Adipocyte (in vitro differentiated cells): ENCODE data around the gene CCL26.
A peak's percentile ranks its signal among the peaks of the same experiment; 100 is the strongest.

Source experiments
- DNase-seq: peaks from one replicate; pipeline ENCODE4 v3.0.0-alpha.2; 2015; ENCODE audit warnings: low read depth
- H3K27me3 ChIP-seq: replicated peaks from 2 replicates; pipeline ENCODE4 v1.7.0; 2013; ENCODE audit warnings: mild to moderate bottlenecking, low read length, moderate library complexity; ENCODE audit not compliant: control insufficient read depth, insufficient read depth
- H3K36me3 ChIP-seq: 2 replicates; pipeline ENCODE4 v1.7.0; 2013; ENCODE audit warnings: low read length, mild to moderate bottlenecking, moderate library complexity; ENCODE audit not compliant: control insufficient read depth, insufficient read depth, severe bottlenecking
- H3K4me1 ChIP-seq: 2 replicates; pipeline ENCODE4 v1.7.0; 2013; ENCODE audit warnings: mild to moderate bottlenecking, low read length, moderate library complexity; ENCODE audit not compliant: control insufficient read depth, insufficient read depth
- H3K4me3 ChIP-seq: 2 replicates; pipeline ENCODE4 v1.7.0; 2013; ENCODE audit warnings: mild to moderate bottlenecking, low read length, moderate library complexity
- H3K9ac ChIP-seq: 2 replicates; pipeline ENCODE4 v1.7.0; 2013; ENCODE audit warnings: mild to moderate bottlenecking, low read length, moderate library complexity
- H3K9me3 ChIP-seq: 2 replicates; pipeline ENCODE4 v1.7.0; 2013; ENCODE audit warnings: mild to moderate bottlenecking, low read length, moderate library complexity; ENCODE audit not compliant: control insufficient read depth

The CCL26 gene, protein sequence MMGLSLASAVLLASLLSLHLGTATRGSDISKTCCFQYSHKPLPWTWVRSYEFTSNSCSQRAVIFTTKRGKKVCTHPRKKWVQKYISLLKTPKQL

DNA sequence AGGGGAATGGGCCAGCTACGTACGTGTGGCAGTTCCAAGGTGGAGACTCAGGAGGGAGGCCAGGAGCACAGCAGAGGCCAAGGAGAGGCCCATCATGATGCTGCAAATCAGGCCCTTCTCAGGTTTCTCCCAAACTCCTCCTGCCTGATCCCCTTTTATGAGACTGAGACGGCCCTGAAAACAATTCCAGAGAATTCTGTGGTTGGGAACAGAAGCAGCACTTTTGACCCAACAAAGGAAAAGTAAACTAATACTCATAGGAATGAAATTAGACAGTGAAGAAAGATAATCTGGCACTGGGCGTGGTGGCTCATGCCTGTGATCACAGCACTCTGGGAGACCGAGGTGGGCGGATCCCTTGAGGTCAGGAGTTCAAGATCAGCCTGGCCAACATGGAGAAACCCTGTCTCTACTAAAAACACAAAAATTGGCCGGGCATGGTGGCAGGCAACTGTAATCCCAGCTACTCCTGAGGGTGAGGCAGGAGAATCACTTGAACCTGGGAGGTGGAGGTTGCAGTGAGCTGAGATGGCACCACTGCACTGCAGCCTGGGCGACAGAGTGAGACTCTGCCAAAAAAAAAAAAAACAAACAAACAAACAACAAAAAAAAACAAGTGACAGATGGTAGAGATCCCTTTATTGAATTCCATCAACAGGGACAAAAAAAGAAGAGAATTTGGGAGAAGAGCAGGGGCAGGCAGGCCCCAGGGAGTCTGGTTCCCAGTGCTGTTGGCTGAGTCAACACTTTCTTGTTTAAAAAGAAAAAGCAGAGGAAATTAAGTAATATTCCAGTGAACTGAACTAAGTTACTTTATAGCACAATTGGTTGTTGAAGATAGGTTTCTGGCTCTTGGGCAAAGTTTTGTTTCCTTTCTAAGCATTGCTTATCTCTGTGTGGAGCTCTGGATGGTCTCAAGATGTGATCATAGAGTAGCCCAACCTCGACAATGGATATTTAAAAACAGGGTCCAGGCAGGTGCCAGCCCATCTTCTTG lies at the start of gene CCL26:
Gene CCL26, minus strand, starts transcription at position 131 of the 997 bp plus-strand sequence. Its CDS starts 35 bp downstream, at position 96.
- H3K9ac ChIP-seq: peak within 1 kb of the TSS; percentile 34
- peak; percentile 59 for DNase-seq
- no peaks in the 10 kb centered on the region for H3K36me3 ChIP-seq
- H3K4me1 ChIP-seq: peaks cover 28% of the 10 kb centered on the region
- H3K4me3 ChIP-seq: no peak within 1 kb of the TSS
- H3K27me3 ChIP-seq: no peaks in the 10 kb centered on the region
- no peaks in the 10 kb centered on the region for H3K9me3 ChIP-seq

DNA sequence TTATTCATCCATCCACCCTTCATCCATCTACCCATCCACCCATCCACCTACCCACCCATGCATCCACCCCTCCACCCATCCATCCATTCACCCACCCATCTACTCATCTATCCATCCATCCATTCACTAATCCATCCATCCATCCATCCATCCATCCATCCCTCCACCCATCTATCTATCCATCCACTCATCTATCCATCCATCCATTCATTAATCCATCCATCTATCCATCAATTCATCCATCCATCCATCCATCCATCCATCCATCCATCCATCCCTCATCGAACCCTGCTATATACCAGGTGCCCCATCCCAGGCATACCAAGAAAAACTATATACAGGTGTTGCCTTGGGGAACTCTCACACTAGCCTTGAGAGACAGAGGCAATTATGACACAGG lies 48.7 kb upstream of the CCL26 start:
- H3K9ac ChIP-seq: no peak overlapping the region
- H3K27me3 ChIP-seq: peaks cover 26% of the 10 kb centered on the region
- H3K9me3 ChIP-seq: no peaks in the 10 kb centered on the region
- no peak overlapping the region for H3K4me3 ChIP-seq
- H3K4me1 ChIP-seq: no peaks in the 10 kb centered on the region
- no peaks in the 10 kb centered on the region for H3K36me3 ChIP-seq
- DNase-seq: no peak

DNA sequence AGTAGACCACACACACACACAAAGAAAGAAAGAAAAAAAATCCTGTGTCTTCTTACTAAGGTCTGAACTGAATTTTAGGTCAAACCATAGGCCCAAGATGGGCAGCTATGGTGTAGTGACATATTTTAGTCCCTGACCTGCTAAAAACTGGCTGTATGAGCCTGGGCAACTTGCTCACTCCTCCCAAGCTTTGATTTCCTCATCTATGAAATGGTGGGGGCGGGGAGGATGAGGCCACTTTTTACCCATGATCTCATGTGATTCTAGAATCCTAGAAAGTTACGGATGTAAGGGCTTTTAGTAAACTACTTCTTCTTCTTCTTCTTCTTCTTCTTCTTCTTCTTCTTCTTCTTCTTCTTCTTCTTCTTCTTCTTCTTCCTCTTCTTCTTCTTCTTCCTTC lies 47.7 kb upstream of the CCL26 start:
- no peak overlapping the region for H3K9ac ChIP-seq
- no peak overlapping the region for H3K4me3 ChIP-seq
- peaks cover 31% of the 10 kb centered on the region for H3K27me3 ChIP-seq
- no peaks in the 10 kb centered on the region for H3K36me3 ChIP-seq
- H3K9me3 ChIP-seq: no peaks in the 10 kb centered on the region
- no peaks in the 10 kb centered on the region for H3K4me1 ChIP-seq
- no peak for DNase-seq

DNA sequence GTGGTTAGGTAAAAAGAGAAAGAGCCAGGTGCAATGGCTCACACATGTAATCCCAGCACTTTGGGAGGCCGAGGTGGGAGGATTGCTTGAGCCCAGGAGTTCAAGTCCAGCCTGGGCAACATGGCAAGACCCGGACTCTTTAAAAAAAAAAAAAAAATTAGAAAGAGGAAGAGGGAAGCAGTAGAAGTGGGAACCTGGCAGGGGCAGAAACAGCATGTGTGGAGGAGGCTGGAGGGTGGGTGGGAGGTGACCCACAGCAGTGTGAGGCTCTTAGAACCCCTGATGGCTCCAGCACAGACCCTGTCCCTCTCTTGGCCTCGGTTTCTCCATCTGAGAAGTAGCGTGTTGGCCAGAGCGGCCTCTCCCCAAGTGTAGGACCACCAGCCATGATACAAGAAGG lies 46.5 kb upstream of the CCL26 start:
- no peaks in the 10 kb centered on the region for H3K9me3 ChIP-seq
- H3K4me1 ChIP-seq: no peaks in the 10 kb centered on the region
- H3K27me3 ChIP-seq: peaks cover 27% of the 10 kb centered on the region
- H3K9ac ChIP-seq: no peak overlapping the region
- H3K36me3 ChIP-seq: no peaks in the 10 kb centered on the region
- no peak overlapping the region for H3K4me3 ChIP-seq
- DNase-seq: no peak

DNA sequence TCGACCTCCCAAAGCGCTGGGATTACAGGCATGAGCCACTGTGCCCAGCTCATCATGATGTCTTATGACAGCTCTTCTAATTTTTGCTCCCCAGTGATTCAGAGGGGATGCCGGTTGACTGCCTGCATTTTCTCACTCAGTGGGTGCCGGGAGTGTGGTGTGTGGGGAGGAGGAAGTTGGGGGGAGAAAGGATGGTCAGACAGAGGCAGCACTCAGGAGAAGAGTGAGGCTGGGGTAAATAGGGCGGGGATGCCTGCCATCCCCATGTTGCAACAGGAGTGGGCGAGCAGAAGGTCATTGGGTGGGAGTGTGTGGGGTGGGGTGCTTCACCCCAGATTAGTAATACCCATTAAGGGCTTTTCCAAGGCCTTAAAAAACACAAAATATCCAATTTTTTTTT lies 45.1 kb upstream of the CCL26 start:
- H3K4me3 ChIP-seq: no peak overlapping the region
- no peaks in the 10 kb centered on the region for H3K4me1 ChIP-seq
- H3K9ac ChIP-seq: no peak overlapping the region
- H3K36me3 ChIP-seq: no peaks in the 10 kb centered on the region
- no peaks in the 10 kb centered on the region for H3K9me3 ChIP-seq
- no peak for DNase-seq
- H3K27me3 ChIP-seq: peaks cover 18% of the 10 kb centered on the region

DNA sequence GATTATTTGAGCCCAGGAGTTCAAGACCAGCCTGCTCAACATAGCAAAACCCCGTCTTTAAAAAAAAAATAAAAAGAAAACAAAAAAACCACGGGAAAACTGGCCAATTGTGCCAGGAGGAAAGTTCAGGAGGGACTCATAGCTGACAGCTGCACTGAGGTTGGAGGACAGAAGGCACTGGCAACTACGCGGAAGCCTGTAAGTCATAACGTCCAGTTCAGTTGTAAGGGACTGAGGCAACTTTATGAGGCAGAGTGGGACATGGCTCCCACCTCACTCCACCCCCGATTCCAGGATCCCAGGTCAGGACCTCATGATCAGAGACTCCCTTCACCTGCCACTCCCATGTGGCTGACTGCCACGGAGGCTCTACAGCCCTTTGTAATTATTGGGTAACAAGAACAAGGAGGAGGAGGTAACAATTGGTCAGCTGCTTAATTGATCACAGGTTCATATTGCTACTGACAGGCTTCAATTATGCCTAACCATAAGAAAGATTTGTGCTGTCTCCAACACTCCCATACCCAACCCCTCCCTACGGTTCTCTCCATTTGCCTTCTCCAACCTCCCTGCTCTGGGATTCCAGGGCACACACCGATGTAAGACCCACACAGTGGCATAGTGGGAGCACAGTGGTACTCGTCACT lies 43.5 kb upstream of the CCL26 start:
- Histone ChIP-seq H3K9ac (no peak overlapping the region), H3K9me3 (no peaks in the 10 kb centered on the region), H3K4me3 (no peak overlapping the region), H3K36me3 (no peaks in the 10 kb centered on the region), H3K4me1 (no peaks in the 10 kb centered on the region), H3K27me3 (peaks cover 10% of the 10 kb centered on the region)
- no peak for DNase-seq

DNA sequence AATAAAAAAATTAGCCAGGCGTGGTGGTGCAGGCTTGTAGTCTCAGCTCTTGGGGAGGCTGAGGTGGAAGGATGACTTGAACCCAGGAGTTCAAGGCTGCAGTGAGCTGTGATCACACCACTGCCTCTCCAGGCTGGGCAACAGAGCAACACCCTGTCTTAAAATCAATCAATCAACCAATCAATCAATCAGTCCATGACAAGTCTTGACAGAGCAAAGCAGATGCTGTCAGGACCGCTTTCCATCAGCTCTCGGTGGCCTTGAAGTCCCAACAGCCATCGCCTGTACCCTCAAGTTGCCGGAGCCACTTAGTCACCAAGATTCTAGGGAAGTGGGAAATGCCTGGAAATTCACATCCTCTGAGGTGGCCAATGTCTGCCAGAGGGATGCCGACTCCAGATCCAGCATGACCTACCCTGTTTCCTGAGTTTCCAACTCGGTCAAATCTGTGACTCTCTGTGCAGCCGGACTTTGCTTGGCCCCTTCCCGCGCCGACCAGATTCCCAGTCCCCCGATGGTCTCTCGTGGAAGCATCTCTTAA lies 42.5 kb upstream of the CCL26 start:
- no peaks in the 10 kb centered on the region for H3K36me3 ChIP-seq
- no peak for DNase-seq
- H3K9me3 ChIP-seq: no peaks in the 10 kb centered on the region
- no peak overlapping the region for H3K4me3 ChIP-seq
- no peaks in the 10 kb centered on the region for H3K4me1 ChIP-seq
- peaks cover 10% of the 10 kb centered on the region for H3K27me3 ChIP-seq
- H3K9ac ChIP-seq: no peak overlapping the region

DNA sequence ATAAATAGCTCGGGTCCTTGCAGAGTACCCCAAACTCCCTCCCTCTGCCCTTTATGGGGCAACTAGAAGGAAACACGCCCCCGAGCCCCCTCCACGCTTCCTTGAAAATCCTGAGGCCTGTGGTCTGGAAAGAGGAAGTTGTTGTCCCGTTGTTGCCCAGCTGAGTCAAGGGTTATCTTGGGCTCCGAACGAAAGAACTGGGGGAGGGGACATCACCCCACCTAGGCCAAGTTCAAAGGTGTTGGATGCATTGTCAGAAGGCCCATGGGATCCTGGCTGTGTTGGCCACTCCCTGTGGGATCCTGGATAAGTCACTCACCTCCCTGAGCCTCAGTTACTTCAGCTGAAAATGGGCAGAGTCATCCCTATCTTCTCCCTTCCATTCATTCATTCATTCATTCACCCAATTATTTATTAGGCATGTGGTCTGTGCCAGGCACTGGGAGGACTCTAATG lies 41.8 kb upstream of the CCL26 start, which contains the start of gene CCL24:
Gene CCL24, minus strand, starts transcription at position 26 of the 456 bp plus-strand sequence. CDS start 91 bp downstream, outside the sequence.
- Histone ChIP-seq H3K9ac (no peak within 1 kb of the TSS), H3K4me3 (no peak within 1 kb of the TSS), H3K9me3 (no peaks in the 10 kb centered on the region), H3K4me1 (no peaks in the 10 kb centered on the region), H3K27me3 (peaks cover 10% of the 10 kb centered on the region), H3K36me3 (no peaks in the 10 kb centered on the region)
- DNase-seq: no peak

DNA sequence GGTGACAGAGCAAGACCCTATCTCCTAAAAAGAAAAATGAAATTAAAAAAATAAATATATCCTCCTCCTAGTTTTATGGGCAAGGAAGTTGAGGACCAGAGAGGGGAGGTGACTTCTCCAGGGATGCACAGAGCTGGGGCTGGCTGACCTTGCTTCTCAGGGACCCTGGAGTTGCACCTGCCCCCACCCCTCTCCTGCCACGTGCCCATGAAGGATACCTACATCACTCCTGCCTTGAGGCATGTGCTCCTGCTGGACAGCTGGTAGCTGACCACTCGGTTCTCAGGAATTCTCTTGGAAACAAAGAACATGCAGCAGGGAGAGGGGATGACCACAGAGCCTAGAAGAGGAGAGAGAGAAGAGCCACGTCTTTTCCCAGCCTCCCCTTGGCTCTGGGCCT lies 41.1 kb upstream of the CCL26 start:
- peaks cover 10% of the 10 kb centered on the region for H3K27me3 ChIP-seq
- no peak overlapping the region for H3K4me3 ChIP-seq
- no peaks in the 10 kb centered on the region for H3K9me3 ChIP-seq
- H3K36me3 ChIP-seq: no peaks in the 10 kb centered on the region
- no peaks in the 10 kb centered on the region for H3K4me1 ChIP-seq
- H3K9ac ChIP-seq: no peak overlapping the region
- no peak for DNase-seq

DNA sequence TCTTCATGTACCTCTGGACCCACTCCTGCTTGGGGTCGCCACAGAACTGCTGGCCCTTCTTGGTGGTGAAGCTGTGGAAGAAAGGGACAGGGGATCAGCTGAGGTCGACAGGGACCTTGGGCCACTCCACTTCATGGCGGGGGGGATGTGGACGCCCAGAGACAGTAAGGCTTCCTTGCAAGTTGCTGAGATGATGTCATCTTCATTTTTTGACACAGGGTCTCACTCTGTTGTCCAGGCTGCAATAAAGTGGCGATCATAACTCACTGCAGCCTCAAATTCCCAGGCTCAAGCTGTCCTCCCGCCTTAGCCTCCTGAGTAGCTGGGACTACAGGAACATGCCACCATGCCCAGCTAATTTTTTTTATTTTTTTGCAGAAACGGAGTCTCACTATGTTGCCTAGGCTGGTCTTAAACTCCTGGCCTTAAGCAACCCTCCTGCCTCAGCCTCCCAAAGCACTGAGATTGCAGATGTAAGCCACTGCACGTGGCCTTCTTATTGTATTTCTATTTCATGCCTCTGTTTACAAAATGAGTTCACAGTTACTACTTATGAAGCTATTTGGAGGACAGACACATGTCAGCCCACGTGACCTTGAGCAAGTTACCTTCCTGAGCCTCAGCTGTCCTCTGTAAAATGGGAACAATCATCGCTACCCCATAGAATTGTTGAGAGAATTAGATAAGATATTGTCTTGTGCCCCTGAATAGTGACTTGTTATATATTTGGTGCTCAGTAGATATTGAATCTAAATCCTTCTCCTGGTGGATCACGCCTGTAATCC lies 40.1 kb upstream of the CCL26 start:
- H3K9me3 ChIP-seq: peaks cover 9% of the 10 kb centered on the region
- H3K4me1 ChIP-seq: no peaks in the 10 kb centered on the region
- H3K4me3 ChIP-seq: no peak overlapping the region
- H3K27me3 ChIP-seq: peaks cover 10% of the 10 kb centered on the region
- DNase-seq: no peak
- no peaks in the 10 kb centered on the region for H3K36me3 ChIP-seq
- no peak overlapping the region for H3K9ac ChIP-seq
